PFSK-1 (cell line): Measurements from ENCODE around the gene MISP.

Source experiments
- POLR2AphosphoS5 ChIP-seq: IDR thresholded peaks from 2 replicates; pipeline ENCODE4 v1.6.1; 2012; ENCODE audit warnings: low read depth, mild to moderate bottlenecking, control low read depth, low read length, moderate library complexity
- REST ChIP-seq, 2 experiments: IDR thresholded peaks; 2 replicates each; pipeline versions ENCODE4 v1.6.1 to v1.8.0; 2011 to 2012; ENCODE audit warnings: low read depth in 2 of 2, low read length in 2 of 2, control low read depth in 1 of 2, inconsistent platforms in 1 of 2, mild to moderate bottlenecking in 1 of 2, moderate library complexity in 1 of 2; ENCODE audit not compliant: insufficient read depth in 1 of 2
- TAF1 ChIP-seq: IDR thresholded peaks from 2 replicates; pipeline ENCODE4 v1.6.1; 2012; ENCODE audit warnings: low read length, control low read depth, borderline replicate concordance; ENCODE audit not compliant: insufficient read depth

GRCh38 chr19:722553-723101, 28.3 kb upstream of the MISP start:
- TF ChIP-seq POLR2AphosphoS5 (no peak), TAF1 (no peak), REST (IDR thresholded peaks at IDR 0.05; ENCODE audit: insufficient read depth in 1 of 2, low read depth in 2 of 2, low read length in 2 of 2) (no peak)
